HG02943 (cell line): ENCODE measurements around the gene ATP8A2.
"Not testable (repeated sequence)": the region's sequence is repeated elsewhere in the genome, so short reads cannot be mapped to it uniquely, and the experiment has no call there.

ENCODE experiments used
- ATAC-seq: cut with Tn5 transposase; IDR thresholded peaks from one replicate; pipeline ENCODE4 v1.9.1; 2021; ENCODE audit warnings: mild to moderate bottlenecking, low read depth, moderate library complexity; ENCODE audit not compliant: unreplicated experiment

The ATP8A2 gene

GRCh38 chr13:25756251-25756650 is 384.5 kb downstream of the ATP8A2 start:
- no peak for ATAC-seq

DNA sequence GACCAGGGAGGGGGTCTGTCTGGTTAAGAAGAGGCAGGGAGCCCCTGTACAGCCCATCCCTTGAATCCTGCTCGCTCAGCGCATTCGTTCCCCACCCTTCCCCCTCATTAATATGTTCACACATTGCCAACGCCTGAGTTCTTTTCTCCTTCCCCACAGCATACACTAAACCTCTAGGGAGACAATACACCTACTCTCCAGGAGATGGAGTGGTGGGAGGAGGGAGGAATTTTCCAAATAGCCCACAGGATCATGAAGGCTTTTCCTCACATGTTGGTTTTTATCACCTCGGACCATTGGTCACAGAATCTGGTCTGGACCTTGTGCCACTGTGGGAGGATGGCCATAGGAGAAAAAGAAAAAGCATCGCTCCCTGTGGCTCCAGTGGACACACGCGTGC is 385.1 kb downstream of the ATP8A2 start:
- ATAC-seq = no peak

GRCh38 chr13:25761041-25761440 is 389.3 kb downstream of the ATP8A2 start:
- no peak for ATAC-seq

DNA sequence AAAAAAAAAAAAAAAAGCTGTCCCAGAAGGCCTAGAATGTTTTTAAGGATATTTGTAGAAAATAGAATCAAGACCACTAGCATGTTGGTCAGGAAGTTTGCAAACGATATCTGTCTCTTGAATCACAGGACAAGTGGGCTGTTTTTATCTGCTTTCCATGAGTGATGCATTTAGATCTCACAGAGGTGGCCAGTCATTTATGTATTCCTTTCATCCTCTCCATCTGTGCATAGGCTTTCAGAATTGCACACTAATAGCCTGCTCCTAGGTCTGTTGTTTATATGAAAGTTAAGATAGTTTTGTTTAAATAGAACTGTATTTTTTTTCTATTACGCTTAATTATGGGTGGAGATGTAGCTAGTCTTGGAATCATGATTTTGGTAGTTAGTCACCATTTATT is 390.5 kb downstream of the ATP8A2 start:
- no peak for ATAC-seq

- ATAC-seq = no peak
Measured at GRCh38 chr13:25762795-25763377, 391.1 kb downstream of the ATP8A2 start.

- no peak for ATAC-seq
Measured at GRCh38 chr13:25764378-25764777, 392.6 kb downstream of the ATP8A2 start.

DNA sequence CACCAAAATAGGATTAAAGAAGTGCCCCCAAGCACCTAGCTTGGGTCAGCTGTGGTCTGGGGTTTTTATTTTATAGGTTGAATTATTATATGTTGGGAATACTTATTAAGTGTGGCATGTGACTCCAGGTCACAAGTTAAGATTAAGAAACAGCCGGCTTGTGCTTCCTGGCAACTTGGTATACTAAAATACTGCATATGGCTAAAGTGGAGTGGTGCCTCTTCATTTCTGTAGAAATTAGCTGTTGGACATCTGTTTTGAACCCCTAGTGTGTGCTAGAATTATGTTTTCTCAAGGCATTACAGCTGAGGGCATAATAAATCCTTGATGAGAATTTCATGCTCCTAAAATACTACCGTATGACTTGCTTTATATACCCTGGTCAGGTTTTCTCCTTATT is 393.5 kb downstream of the ATP8A2 start:
- ATAC-seq = no peak

DNA sequence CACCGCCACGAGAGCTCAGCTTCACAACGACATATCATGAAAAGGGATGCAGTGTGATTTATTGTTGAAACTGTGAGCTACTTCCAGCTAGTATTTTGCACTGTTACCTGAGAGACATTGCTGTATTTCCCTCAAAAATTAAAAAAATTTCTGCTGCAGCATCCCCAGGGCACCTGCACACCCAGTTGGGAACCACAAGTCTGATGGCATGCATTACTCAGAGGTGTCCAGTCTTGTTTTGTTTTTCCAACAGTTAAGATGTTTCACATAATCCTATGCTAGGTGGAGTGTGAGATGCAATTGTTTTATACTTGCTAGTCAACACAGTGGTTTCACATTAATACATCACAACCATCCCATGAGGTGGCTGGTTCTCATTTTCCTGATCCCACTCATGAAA is 394.8 kb downstream of the ATP8A2 start:
- ATAC-seq = no peak

- ATAC-seq = no peak
Measured at GRCh38 chr13:25766991-25767390, 395.2 kb downstream of the ATP8A2 start.

- ATAC-seq = no peak
Measured at GRCh38 chr13:25768376-25768775, 396.6 kb downstream of the ATP8A2 start.

DNA sequence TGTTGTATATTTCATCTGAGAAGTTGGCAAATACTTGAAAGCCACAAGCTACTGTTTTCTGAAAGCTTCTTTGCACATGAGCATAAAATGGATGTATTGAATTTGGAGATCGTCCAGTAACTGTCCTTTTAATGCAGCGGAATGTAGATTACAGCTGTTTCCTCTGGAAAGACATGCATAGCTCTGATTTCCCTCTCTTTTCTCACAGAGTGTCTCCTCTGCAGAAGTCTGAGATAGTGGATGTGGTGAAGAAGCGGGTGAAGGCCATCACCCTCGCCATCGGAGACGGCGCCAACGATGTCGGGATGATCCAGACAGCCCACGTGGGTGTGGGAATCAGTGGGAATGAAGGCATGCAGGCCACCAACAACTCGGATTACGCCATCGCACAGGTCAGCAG is 397.1 kb downstream of the ATP8A2 start:
- ATAC-seq = no peak

- no peak for ATAC-seq
Measured at GRCh38 chr13:25770601-25771000, 398.8 kb downstream of the ATP8A2 start.

- no peak for ATAC-seq
Measured at GRCh38 chr13:25771202-25771601, 399.4 kb downstream of the ATP8A2 start.

DNA sequence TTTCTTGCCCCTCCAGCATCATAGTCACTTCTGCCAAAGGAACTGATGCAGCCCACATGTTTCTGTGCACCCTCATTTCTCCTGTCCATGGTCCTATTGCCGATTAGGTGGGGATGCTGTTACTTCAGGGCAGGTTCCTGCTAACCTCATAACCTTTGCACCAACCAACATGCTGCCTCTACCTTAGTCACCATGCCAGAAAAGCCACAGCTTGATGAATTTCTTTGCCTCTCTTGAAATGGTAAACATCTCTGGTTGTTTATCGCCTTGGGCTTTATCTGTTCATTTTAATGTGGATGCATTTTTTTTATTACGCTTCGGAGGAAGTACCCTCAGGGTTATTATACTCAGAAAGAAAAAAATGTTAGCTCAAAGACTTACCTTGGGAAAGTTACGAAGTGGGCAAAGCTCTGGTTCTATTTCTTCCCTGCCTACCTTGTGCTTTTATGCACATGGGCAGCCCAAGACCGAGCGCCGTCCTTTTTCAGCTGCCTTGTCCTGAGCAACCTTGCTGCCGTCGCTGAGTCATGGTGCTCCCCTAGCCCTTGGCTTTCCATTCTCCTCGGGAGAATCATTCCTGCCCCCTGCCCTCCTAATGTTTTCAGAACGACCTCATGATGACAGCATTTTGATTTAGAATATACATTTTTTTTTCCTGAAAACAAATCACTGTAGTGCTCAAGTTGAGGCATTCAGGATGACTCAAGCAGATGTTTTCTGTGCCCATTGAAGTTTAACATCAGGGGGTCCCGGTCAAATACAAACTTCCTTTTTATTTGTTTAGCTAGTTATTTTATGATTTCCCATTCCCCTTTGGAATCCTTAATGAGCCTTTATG is 400.1 kb downstream of the ATP8A2 start:
- no peak for ATAC-seq

DNA sequence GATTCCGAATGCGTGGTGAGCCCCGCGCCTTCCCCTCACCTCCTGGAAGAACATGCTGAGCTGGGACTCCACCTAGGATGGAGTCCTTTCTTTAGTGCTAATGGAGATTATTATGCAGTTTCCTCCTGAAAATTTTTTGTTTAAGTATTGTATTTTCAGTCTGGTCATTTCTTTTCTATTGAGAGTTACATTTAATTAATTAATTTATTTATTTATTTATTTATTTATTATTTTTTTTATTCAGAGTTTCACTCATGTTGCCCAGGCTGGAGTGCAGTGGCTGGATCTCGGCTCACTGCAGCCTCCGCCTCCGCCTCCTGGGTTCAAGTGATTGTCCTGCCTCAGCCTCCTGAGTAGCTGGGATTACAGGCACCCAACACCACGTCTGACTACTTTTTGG is 400.8 kb downstream of the ATP8A2 start:
- ATAC-seq = not testable (repeated sequence)

- ATAC-seq = not testable (repeated sequence)
Measured at GRCh38 chr13:25774056-25774455, 402.3 kb downstream of the ATP8A2 start.

- no peak for ATAC-seq
Measured at GRCh38 chr13:25775275-25775674, 403.5 kb downstream of the ATP8A2 start.

DNA sequence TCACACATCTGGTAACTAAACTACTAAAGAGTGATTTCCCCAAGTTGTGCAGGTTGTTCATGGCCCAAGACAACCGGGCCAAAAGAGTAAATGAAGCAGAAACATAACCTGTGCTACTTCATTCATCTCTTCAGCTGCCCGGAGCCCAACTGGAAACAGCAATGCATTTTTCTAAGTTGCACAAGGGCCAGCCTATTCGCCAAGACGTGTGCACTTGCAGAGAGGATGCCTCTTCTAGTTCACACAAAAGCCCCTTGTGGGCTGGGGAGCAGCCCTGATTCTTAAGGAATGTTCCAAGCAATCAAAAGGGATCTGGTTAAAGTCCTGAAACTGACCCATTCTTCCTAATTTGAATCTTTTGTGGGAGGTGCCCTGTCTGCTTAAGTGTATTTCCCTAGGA is 404.2 kb downstream of the ATP8A2 start:
- ATAC-seq = no peak

- no peak for ATAC-seq
Measured at GRCh38 chr13:25776722-25777121, 404.9 kb downstream of the ATP8A2 start.

DNA sequence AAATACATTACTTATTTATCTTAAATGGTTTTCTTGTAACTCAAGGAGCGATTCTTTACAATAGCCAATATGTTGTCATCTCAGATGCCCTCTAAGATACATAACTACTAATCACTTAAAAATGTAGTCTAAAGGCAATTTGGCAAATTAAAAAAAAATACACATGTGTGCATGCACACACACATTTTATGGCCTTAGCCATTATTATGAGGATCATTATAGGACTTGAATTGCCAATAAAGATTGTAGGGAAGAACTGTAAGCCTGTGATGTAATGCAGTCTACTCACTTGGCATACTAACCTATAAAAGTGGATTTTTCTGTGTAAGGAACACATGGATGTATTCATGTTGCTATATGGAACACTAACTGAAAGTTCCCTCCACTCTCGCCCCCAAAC is 405.7 kb downstream of the ATP8A2 start:
- no peak for ATAC-seq

DNA sequence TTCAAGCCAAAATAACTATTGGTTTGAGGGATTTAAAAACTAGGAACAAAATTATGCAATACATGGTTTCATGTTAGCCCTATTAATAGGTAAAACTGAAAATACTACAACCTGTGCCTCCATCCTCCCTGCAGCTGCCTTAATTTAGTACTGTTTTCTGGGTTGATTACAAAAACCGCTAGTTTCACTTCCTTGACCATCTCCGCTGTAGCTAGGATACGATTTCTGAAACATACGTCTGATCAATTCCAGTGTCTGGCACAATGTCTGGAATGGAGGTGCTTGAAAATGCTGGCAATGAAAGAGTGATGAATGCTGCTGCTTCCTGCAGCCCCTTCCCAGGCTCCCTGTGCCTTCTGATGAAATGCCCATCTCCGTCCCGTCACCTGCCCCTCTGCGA is 406.6 kb downstream of the ATP8A2 start:
- ATAC-seq = no peak

DNA sequence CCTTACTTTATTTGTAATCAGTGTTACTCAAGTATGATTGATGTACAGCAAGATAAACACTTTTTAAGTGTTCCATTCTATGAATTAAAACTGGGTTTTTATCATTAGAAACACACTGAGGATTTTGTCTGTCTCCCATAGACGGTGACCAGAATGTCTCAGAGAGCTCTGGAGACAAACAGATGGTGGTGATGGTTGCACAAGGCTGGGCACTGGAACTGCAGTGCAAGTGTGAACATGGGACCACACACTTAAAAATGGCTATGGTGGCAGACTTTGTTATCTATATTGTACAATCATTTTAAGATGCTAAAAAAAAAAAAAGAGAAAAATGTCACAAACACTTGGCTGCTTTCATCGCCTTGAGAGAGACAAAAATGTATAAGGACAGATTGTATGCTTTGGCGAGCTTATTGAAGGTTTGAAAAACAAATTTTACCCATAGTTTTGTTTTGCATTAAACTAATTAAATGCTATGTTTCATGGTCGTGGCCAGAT is 407.1 kb downstream of the ATP8A2 start:
- ATAC-seq = no peak
